GM23338 (cell line): ENCODE data around the gene ZNF518B. TPM values are rescaled to one million over a fixed set of nuclear protein-coding genes. Genes with fewer than 3 reads are reported as not detected.

Experiments used
- ATAC-seq: fragments of 200-7000 bp; cut with Tn5 transposase; 3 replicates; pipeline ENCODE4 v1.9.1; 2020
- DNase-seq: peaks from one replicate; pipeline ENCODE4 v3.0.0-alpha.2; 2015; ENCODE audit warnings: low spot score
- H2AFZ ChIP-seq: fragments of 200-600 bp; sonication (generic); 2 replicates; pipeline ENCODE4 v1.8.0; 2016; ENCODE audit warnings: antibody characterized with exemption, mild to moderate bottlenecking, moderate library complexity
- H3F3A ChIP-seq: fragments of 200-600 bp; sonication (generic); replicated peaks from 2 replicates; pipeline ENCODE4 v1.8.0; 2017; ENCODE audit warnings: antibody characterized with exemption, mixed run types, low read depth
- H3K27ac ChIP-seq: fragments of 200-600 bp; sonication (generic); 2 replicates; pipeline ENCODE4 v1.6.1; 2016; ENCODE audit warnings: low read depth
- H3K27me3 ChIP-seq: fragments of 200-600 bp; sonication (generic); 2 replicates; pipeline ENCODE4 v1.8.0; 2016; ENCODE audit warnings: mild to moderate bottlenecking, mixed run types, moderate library complexity; ENCODE audit not compliant: insufficient read depth
- H3K36me3 ChIP-seq: fragments of 200-600 bp; sonication (generic); 2 replicates; pipeline ENCODE4 v1.8.0; 2016; ENCODE audit warnings: mild to moderate bottlenecking; ENCODE audit not compliant: insufficient read depth
- H3K4me1 ChIP-seq: fragments of 200-600 bp; sonication (generic); 2 replicates; pipeline ENCODE4 v1.8.0; 2016; ENCODE audit warnings: mild to moderate bottlenecking, moderate library complexity; ENCODE audit not compliant: insufficient read depth
- H3K4me2 ChIP-seq: fragments of 200-600 bp; sonication (generic); 2 replicates; pipeline ENCODE4 v1.7.1; 2017; ENCODE audit warnings: mixed run types
- H3K4me3 ChIP-seq: fragments of 200-600 bp; sonication (generic); 2 replicates; pipeline ENCODE4 v1.6.1; 2016; ENCODE audit warnings: mixed run types
- H3K79me2 ChIP-seq: fragments of 200-600 bp; sonication (generic); replicated peaks from 2 replicates; pipeline ENCODE4 v1.8.0; 2017; ENCODE audit warnings: mild to moderate bottlenecking; ENCODE audit not compliant: insufficient read depth
- H3K9me2 ChIP-seq: fragments of 200-600 bp; sonication (generic); 2 replicates; pipeline ENCODE4 v1.8.0; 2017; ENCODE audit not compliant: insufficient read depth
- H4K20me1 ChIP-seq: fragments of 200-600 bp; sonication (generic); replicated peaks from 2 replicates; pipeline ENCODE4 v1.8.0; 2017; ENCODE audit warnings: mild to moderate bottlenecking; ENCODE audit not compliant: insufficient read depth
- H3K27ac Mint-ChIP-seq: 2 replicates; pipeline ENCODE4 v1.8.0; 2020; ENCODE audit warnings: inconsistent platforms, mild to moderate bottlenecking, moderate library complexity, mixed read lengths
- H3K27me3 Mint-ChIP-seq: 3 replicates; pipeline ENCODE4 v1.8.0; 2022; ENCODE audit warnings: low read depth, mild to moderate bottlenecking, moderate library complexity, mixed read lengths, inconsistent platforms; ENCODE audit not compliant: insufficient read depth, poor library complexity
- H3K36me3 Mint-ChIP-seq: 3 replicates; pipeline ENCODE4 v1.8.0; 2021; ENCODE audit warnings: low read depth, mild to moderate bottlenecking, inconsistent platforms, moderate library complexity, mixed read lengths
- H3K4me1 Mint-ChIP-seq: 3 replicates; pipeline ENCODE4 v1.8.0; 2020; ENCODE audit warnings: mild to moderate bottlenecking, inconsistent platforms, mixed read lengths
- H3K4me3 Mint-ChIP-seq: 3 replicates; pipeline ENCODE4 v1.8.0; 2021; ENCODE audit warnings: moderate library complexity, mild to moderate bottlenecking, inconsistent platforms, mixed read lengths
- H3K9me3 Mint-ChIP-seq: 3 replicates; pipeline ENCODE4 v1.8.0; 2020; ENCODE audit warnings: moderate library complexity, mild to moderate bottlenecking, inconsistent platforms, mixed read lengths
- EZH2 ChIP-seq: fragments of 200-600 bp; sonication (generic); IDR thresholded peaks from one replicate; pipeline ENCODE4 v1.8.0; 2017; ENCODE audit warnings: antibody characterized with exemption, mild to moderate bottlenecking, low read depth; ENCODE audit not compliant: unreplicated experiment
- NANOG ChIP-seq: IDR thresholded peaks from 2 replicates; pipeline ENCODE4 v1.6.1; 2016; ENCODE audit warnings: antibody characterized with exemption, borderline replicate concordance
- REST ChIP-seq: IDR thresholded peaks from one replicate; pipeline ENCODE4 v1.6.1; 2018; ENCODE audit warnings: antibody characterized with exemption; ENCODE audit not compliant: unreplicated experiment
- STAT1 ChIP-seq: IDR thresholded peaks from one replicate; pipeline ENCODE4 v1.6.1; 2016; ENCODE audit warnings: antibody characterized with exemption; ENCODE audit not compliant: unreplicated experiment
- ZNF114 ChIP-seq: fragments of 250-450 bp; sonication (Bioruptor Pico); IDR thresholded peaks from 2 replicates; pipeline ENCODE4 v1.5.0; 2020; ENCODE audit warnings: mild to moderate bottlenecking, moderate library complexity
- ZNF331 ChIP-seq: fragments of 250-450 bp; sonication (Bioruptor Pico); IDR thresholded peaks from 2 replicates; pipeline ENCODE4 v1.5.0; 2020; ENCODE audit warnings: low read depth, mild to moderate bottlenecking, moderate library complexity
- ZNF462 ChIP-seq: fragments of 250-450 bp; sonication (Bioruptor Pico); IDR thresholded peaks from 2 replicates; pipeline ENCODE4 v1.5.0; 2020; ENCODE audit warnings: mild to moderate bottlenecking, moderate library complexity
- polyA plus RNA-seq: library from polyadenylated mRNA; unstranded; fragments of >200 nt; fragmentation: Nextera tagmentation; extraction: Ambion mirVana; gene quantifications from 2 replicates; pipeline ENCODE4 v1.2.1, GENCODE V29; 2016
- total RNA-seq: library from RNA; depleted of rRNA; stranded (reverse); fragments of >200 nt; shearing (Covaris generic); gene quantifications from 2 replicates; pipeline ENCODE4 v1.2.3, GENCODE V29; 2014

Gene ZNF518B
- total and polyA plus RNA-seq, 2 experiments from 2014 or later = 2.9 to 10.8 TPM

GRCh38 chr4:10491401-10491800, 34.2 kb upstream of the ZNF518B start:
- ATAC-seq (no peak), DNase-seq (no peak)
- Histone ChIP-seq H4K20me1 (no peaks in the 10 kb centered on the region), H3K36me3 (no peaks in the 10 kb centered on the region), H3K4me3 (no peak overlapping the region), H3K27me3 (peaks cover 20% of the 10 kb centered on the region), H2AFZ (no peak overlapping the region), H3K79me2 (no peaks in the 10 kb centered on the region), H3K27ac (no peak overlapping the region), H3F3A (peaks cover 6% of the 10 kb centered on the region), H3K9me2 (no peaks in the 10 kb centered on the region), H3K4me2 (no peak overlapping the region), H3K4me1 (peaks cover 12% of the 10 kb centered on the region)
- Mint-ChIP-seq H3K36me3 (no peaks in the 10 kb centered on the region), H3K27ac (no peak overlapping the region), H3K27me3 (peaks cover 23% of the 10 kb centered on the region), H3K9me3 (no peaks in the 10 kb centered on the region; the same call in 2 of the 3 replicates), H3K4me3 (no peak overlapping the region), H3K4me1 (peaks cover 32% of the 10 kb centered on the region)
- no peak for TF ChIP-seq NANOG
- TF ChIP-seq ZNF331 (CRISPR knock-in tag) = no peak
- no peak for TF ChIP-seq ZNF114 (CRISPR knock-in tag)
- TF ChIP-seq ZNF462 (CRISPR knock-in tag) = no peak
- TF ChIP-seq EZH2 = no peak
- TF ChIP-seq STAT1 = no peak
- TF ChIP-seq REST = no peak
